Lower leg skin (tissue), 4 donors: ENCODE data around the gene PPP2R5B. TPM values are rescaled to one million over a fixed set of nuclear protein-coding genes. Genes with fewer than 3 reads are reported as not detected.

Source experiments
- DNase-seq, 2 donors: peaks; one replicate each; pipeline ENCODE4 v3.0.0-alpha.2; 2019; ENCODE audit warnings: low spot score in 2 of 2
- H3K4me3 ChIP-seq: fragments of 200-600 bp; sonication (generic); 2 replicates; pipeline ENCODE4 v1.5.1; 2017; ENCODE audit warnings: mild to moderate bottlenecking, low read depth; ENCODE audit not compliant: poor library complexity, severe bottlenecking
- POLR2A ChIP-seq, 2 donors: fragments of 450-650 bp; IDR thresholded peaks; one replicate each; pipeline ENCODE4 v1.6.1; 2016 to 2017; ENCODE audit warnings: antibody characterized with exemption in 2 of 2, mild to moderate bottlenecking in 1 of 2, moderate library complexity in 1 of 2
- whole genome bisulfite sequencing, 2 donors: methylation state at CpG; one replicate each; pipeline ENCODE4 v1.1.5; 2018; 5-methylcytosine and 5-hydroxymethylcytosine counted together
- intact Hi-C: fragments of 100-400 bp; cut with DNase I; formaldehyde crosslinking; loops from one replicate; pipeline ENCODE4 v1.15.0; 2023; ENCODE audit warnings: low total_unique reads
- total RNA-seq, 4 donors: library from RNA; depleted of rRNA; stranded (reverse); fragments of >200 nt; gene quantifications; one replicate each; pipeline ENCODE4 v1.1.0, GENCODE V29; 2016
- TF ChIP-seq, protein P1 (sequence below), 3 donors: fragments of 450-650 bp; IDR thresholded peaks; one replicate each; pipeline ENCODE4 v1.5.1; 2016; ENCODE audit warnings: antibody characterized with exemption in 3 of 3, mild to moderate bottlenecking in 3 of 3, moderate library complexity in 2 of 3

PPP2R5B gene
- total RNA-seq, 4 donors from 2014 or later, result 21.8 to 43.6 (median 34.0) TPM

DNA sequence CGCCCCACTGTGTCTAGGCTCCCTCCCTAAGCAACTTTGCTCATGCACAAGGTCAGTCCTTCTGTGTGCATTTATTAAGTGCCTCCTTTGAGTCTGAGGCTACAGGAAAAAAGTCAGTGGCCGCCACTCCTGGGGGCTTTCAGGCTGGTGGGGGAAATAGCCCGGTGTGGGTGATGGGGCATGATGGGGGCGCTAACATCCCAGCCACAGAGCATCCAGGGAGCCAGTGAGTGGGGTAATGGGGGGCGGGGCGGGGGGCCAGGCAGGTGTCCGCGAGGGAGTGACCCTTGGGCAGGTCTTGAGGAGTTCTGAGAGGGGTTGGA, 36.1 kb upstream of the PPP2R5B start:
- H3K4me3 ChIP-seq, result no peak overlapping the region
- TF ChIP-seq, protein P1, sequence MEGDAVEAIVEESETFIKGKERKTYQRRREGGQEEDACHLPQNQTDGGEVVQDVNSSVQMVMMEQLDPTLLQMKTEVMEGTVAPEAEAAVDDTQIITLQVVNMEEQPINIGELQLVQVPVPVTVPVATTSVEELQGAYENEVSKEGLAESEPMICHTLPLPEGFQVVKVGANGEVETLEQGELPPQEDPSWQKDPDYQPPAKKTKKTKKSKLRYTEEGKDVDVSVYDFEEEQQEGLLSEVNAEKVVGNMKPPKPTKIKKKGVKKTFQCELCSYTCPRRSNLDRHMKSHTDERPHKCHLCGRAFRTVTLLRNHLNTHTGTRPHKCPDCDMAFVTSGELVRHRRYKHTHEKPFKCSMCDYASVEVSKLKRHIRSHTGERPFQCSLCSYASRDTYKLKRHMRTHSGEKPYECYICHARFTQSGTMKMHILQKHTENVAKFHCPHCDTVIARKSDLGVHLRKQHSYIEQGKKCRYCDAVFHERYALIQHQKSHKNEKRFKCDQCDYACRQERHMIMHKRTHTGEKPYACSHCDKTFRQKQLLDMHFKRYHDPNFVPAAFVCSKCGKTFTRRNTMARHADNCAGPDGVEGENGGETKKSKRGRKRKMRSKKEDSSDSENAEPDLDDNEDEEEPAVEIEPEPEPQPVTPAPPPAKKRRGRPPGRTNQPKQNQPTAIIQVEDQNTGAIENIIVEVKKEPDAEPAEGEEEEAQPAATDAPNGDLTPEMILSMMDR (IDR thresholded peaks at IDR 0.05), result no peak
- TF ChIP-seq POLR2A (IDR thresholded peaks at IDR 0.05), result no peak
- intact Hi-C loops, result no loop called here

DNA sequence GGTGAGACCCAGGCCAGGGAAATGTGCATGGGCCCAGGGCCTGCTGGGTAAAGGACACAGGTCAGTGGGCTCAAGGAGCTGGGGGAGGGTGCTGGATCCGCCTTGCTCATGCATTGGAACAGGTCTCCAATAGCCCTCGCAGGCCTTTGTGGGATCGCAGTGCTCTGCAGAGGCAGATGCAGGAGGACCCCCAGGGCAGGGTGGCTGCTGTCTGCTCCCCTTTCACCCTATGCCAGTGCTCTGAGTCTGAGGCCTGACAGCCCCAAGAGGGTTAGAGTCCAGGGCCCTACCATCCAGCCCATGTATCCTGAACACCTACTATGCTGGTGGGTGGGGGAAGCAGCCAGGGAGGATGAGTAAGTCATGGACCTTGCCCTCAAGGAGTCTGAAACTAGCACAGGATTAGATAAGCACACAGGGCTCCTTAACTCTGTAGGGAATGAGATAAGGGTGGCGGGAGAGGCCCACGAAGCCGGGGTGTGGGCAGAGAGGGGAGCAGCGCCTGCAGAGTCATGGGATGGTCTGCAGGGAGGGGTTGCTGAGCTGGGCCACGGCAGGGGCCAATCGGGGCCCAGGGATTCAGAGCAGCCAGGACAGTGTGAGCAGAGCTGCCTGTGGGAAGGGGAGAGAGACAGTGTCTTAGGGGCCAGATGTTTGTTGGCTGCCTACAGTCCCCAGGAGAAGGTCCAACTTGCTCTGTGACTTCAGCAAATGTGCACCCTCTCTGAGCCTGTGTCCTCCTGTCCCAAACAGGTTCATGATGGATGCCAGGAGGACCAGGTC, 35.6 kb upstream of the PPP2R5B start:
- no peak for TF ChIP-seq POLR2A (IDR thresholded peaks at IDR 0.05)
- TF ChIP-seq, protein P1 (IDR thresholded peaks at IDR 0.05), result no peak
- intact Hi-C loops, result no loop called here
- no peak overlapping the region for H3K4me3 ChIP-seq
- no peak for DNase-seq
- 46 to 55% methylated on average over 9 of the region's 9 CpGs for WGBS, 2 donors

More for the DNA sequence above, 36.1 kb upstream of the PPP2R5B start:
- DNase-seq, result no peak
- WGBS, 2 donors, result 69 to 80% methylated on average over 8 of the region's 8 CpGs

DNA sequence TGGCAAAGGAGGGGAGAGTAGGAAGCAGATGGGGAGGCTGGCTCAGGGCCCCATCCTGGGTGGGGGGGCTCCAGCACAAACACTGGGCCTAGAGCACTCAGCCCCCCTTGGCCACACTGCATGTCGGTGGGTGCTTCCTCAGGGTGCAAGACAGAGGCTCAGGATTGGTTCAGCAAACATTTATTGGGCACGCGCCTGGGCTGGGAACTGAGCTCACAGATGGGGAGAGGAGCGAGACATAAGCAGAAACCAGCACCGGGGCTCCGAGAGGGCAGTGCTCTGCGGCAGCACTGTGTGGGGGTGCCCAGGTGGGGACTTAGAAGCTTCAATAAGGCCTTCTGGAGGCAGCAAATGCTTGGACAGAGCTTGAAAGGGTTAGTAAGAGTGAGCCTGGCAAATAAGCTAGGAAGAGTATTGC, 34.0 kb upstream of the PPP2R5B start:
- DNase-seq, result no peak
- TF ChIP-seq POLR2A (IDR thresholded peaks at IDR 0.05), result no peak
- TF ChIP-seq, protein P1 (IDR thresholded peaks at IDR 0.05), result no peak
- 90 to 98% methylated on average over 7 of the region's 7 CpGs for WGBS, 2 donors
- H3K4me3 ChIP-seq, result no peak overlapping the region
- intact Hi-C loops, result loop anchor here (5.0 kb wide), 1 partner anchor 43 kb away; no protein-coding TSS in a partner anchor

DNA sequence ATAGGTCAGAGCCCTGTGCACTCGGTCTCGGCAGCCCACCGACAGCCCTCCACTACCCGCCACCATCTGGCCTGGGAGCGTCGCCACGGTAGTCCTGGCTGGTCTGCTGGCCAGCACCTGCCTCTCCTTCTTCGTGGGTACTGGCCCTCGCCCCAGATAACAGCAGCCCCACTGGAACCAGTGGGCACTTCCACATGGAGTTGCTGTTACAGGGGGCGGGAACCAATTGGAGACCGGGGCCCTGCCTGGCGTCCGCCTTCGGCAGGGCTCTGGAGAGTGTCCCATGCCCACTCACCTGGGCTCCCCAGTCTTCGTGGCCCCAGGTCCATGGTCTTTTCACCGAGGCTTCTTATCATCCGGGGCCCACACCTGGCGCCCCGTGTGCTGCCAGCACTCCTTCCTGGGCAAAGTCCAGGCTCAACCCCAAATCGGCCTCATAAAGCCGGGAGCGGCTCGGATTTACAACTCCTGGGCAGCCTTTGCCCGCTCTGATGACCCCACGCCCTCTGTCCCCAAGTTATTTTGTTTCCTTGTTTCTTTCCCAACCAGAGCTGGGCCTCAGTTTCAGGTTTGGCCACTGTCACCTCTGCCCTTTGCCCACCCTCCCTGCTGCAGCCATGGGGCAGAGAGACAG, 33.2 kb upstream of the PPP2R5B start:
- WGBS, 2 donors, result 83 to 91% methylated on average over 18 to 25 of the region's 25 CpGs
- DNase-seq, result no peak
- intact Hi-C loops, result loop anchor here (5.0 kb wide), 1 partner anchor 44 kb away; no protein-coding TSS in a partner anchor
- TF ChIP-seq, protein P1 (IDR thresholded peaks at IDR 0.05), result no peak
- TF ChIP-seq POLR2A (IDR thresholded peaks at IDR 0.05), result no peak
- H3K4me3 ChIP-seq, result no peak overlapping the region

DNA sequence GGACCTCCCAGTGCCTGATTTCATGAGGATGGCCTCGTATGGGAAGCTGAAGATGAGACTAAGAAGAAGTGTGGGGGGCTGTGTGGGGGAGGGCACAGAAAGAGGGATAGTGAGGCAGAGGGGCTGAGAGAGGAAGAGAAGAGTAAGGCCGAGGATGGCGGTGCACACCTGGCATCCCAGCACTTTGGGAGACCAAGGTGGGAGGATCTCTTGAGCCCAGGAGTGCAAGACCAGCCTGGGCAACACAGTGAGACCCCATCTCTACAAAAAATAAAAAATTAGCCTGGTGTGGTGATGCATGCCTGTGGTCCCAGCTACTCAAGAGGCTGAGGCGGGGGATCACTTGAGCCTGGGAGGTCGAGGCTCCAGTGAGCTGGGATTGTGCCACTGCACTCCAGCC, 32.6 kb upstream of the PPP2R5B start:
- TF ChIP-seq, protein P1 (IDR thresholded peaks at IDR 0.05), result no peak
- DNase-seq, result no peak
- no peak overlapping the region for H3K4me3 ChIP-seq
- intact Hi-C loops, result loop anchor here (5.0 kb wide), 1 partner anchor 45 kb away; no protein-coding TSS in a partner anchor
- 77 to 80% methylated on average over 5 of the region's 5 CpGs for WGBS, 2 donors
